ENCODE measurements around the gene HLX.

Gene HLX

DNA sequence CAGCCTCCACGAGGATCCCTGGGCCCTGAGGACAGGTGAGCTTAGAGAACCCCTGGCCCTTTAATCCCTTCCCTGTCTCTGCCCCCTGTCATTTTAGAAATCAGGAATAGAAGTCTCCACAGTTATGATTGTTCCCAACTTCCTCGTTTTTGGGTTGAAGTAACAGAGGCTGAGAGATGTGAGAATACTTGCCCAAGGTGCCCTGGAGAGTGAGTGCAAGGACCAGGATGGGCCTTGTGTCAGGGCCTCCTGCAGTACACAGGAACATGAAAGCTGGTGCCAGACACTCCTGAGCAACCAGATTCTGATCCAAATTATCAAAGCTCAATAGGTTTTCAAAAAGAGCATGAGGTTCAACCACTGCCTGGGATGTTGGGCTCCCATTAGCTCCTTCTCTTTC lies 10.1 kb downstream of the HLX start:
- Histone ChIP-seq H3K27me3 (ENCODE audit: low read depth, low read length) (peaks cover 8% of the 10 kb centered on the region; the same call in 1 of the 2 replicates), H3K27ac (ENCODE audit: low read length) (no peak overlapping the region), H3K79me2 (ENCODE audit: low read length) (no peaks in the 10 kb centered on the region), H3K9ac (ENCODE audit: low read length) (no peak overlapping the region), H3K4me2 (ENCODE audit: low read length) (no peak overlapping the region), H3K4me3 (ENCODE audit: low read length) (no peak overlapping the region), H4K20me1 (ENCODE audit: insufficient read depth, low read length) (no peaks in the 10 kb centered on the region), H3K9me3 (ENCODE audit: insufficient read depth, low read length) (no peaks in the 10 kb centered on the region), H2AFZ (ENCODE audit: low read depth, low read length) (no peak overlapping the region), H3K4me1 (ENCODE audit: low read length) (no peaks in the 10 kb centered on the region), H3K36me3 (replicated peaks; ENCODE audit: low read depth, low read length) (no peaks in the 10 kb centered on the region)
- TF ChIP-seq CTCF (IDR thresholded peaks at IDR 0.05; ENCODE audit: low read depth, low read length) (no peak), EZH2phosphoT487 (IDR thresholded peaks at IDR 0.05; ENCODE audit: low read depth) (no peak)

GRCh38 chr1:220889848-220890287 lies 10.6 kb downstream of the HLX start:
- H3K27me3 ChIP-seq (ENCODE audit: low read depth, low read length), result peaks cover 8% of the 10 kb centered on the region; the same call in 1 of the 2 replicates
- H3K4me1 ChIP-seq (ENCODE audit: low read length), result no peaks in the 10 kb centered on the region
- H3K9ac ChIP-seq (ENCODE audit: low read length), result no peak overlapping the region
- H3K4me3 ChIP-seq (ENCODE audit: low read length), result no peak overlapping the region
- no peak overlapping the region for H3K27ac ChIP-seq (ENCODE audit: low read length)
- H3K36me3 ChIP-seq (replicated peaks; ENCODE audit: low read depth, low read length), result no peaks in the 10 kb centered on the region
- TF ChIP-seq EZH2phosphoT487 (IDR thresholded peaks at IDR 0.05; ENCODE audit: low read depth) (no peak), CTCF (IDR thresholded peaks at IDR 0.05; ENCODE audit: low read depth, low read length) (no peak)
- no peaks in the 10 kb centered on the region for H3K9me3 ChIP-seq (ENCODE audit: insufficient read depth, low read length)
- no peaks in the 10 kb centered on the region for H4K20me1 ChIP-seq (ENCODE audit: insufficient read depth, low read length)
- H3K4me2 ChIP-seq (ENCODE audit: low read length), result no peak overlapping the region
- no peak overlapping the region for H2AFZ ChIP-seq (ENCODE audit: low read depth, low read length)
- H3K79me2 ChIP-seq (ENCODE audit: low read length), result no peaks in the 10 kb centered on the region

DNA sequence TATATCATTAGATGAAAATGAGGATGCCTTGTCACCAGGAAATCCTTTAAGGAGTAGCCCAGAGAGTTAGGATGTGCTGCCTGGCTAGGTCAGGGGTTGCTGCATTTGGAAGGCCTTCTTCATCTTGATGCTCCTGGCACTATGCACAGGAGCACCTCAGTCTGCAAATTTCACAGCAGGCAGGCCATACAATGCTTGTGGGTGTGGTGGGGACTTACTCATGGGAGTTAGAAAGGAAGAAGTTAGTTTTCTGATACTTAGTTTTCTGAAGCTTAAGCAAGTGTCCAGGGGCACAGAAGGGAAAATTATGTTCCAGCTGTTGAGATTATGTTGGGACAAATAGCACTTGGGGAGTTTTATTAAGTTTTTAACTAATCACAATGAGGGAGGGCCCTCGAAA lies 11.4 kb downstream of the HLX start:
- no peaks in the 10 kb centered on the region for H3K9me3 ChIP-seq (ENCODE audit: insufficient read depth, low read length)
- TF ChIP-seq CTCF (IDR thresholded peaks at IDR 0.05; ENCODE audit: low read depth, low read length) (no peak), EZH2phosphoT487 (IDR thresholded peaks at IDR 0.05; ENCODE audit: low read depth) (no peak)
- no peaks in the 10 kb centered on the region for H3K4me1 ChIP-seq (ENCODE audit: low read length)
- no peak overlapping the region for H3K27ac ChIP-seq (ENCODE audit: low read length)
- H3K9ac ChIP-seq (ENCODE audit: low read length), result no peak overlapping the region
- no peaks in the 10 kb centered on the region for H3K79me2 ChIP-seq (ENCODE audit: low read length)
- H3K27me3 ChIP-seq (ENCODE audit: low read depth, low read length), result peaks cover 8% of the 10 kb centered on the region; the same call in 1 of the 2 replicates
- H3K4me2 ChIP-seq (ENCODE audit: low read length), result no peak overlapping the region
- no peaks in the 10 kb centered on the region for H4K20me1 ChIP-seq (ENCODE audit: insufficient read depth, low read length)
- H3K36me3 ChIP-seq (replicated peaks; ENCODE audit: low read depth, low read length), result no peaks in the 10 kb centered on the region
- no peak overlapping the region for H2AFZ ChIP-seq (ENCODE audit: low read depth, low read length)
- H3K4me3 ChIP-seq (ENCODE audit: low read length), result no peak overlapping the region

GRCh38 chr1:220891224-220892085 lies 12.2 kb downstream of the HLX start:
- no peak overlapping the region for H3K27ac ChIP-seq (ENCODE audit: low read length)

More at GRCh38 chr1:220891224-220892085, 12.2 kb downstream of the HLX start:
- Histone ChIP-seq H3K79me2 (ENCODE audit: low read length) (no peaks in the 10 kb centered on the region), H3K9ac (ENCODE audit: low read length) (no peak overlapping the region), H2AFZ (ENCODE audit: low read depth, low read length) (no peak overlapping the region), H3K36me3 (replicated peaks; ENCODE audit: low read depth, low read length) (no peaks in the 10 kb centered on the region), H4K20me1 (ENCODE audit: insufficient read depth, low read length) (no peaks in the 10 kb centered on the region), H3K4me3 (ENCODE audit: low read length) (no peak overlapping the region), H3K27me3 (ENCODE audit: low read depth, low read length) (peaks cover 8% of the 10 kb centered on the region; the same call in 1 of the 2 replicates), H3K9me3 (ENCODE audit: insufficient read depth, low read length) (no peaks in the 10 kb centered on the region), H3K4me1 (ENCODE audit: low read length) (no peaks in the 10 kb centered on the region), H3K4me2 (ENCODE audit: low read length) (no peak overlapping the region)
- TF ChIP-seq EZH2phosphoT487 (IDR thresholded peaks at IDR 0.05; ENCODE audit: low read depth) (no peak), CTCF (IDR thresholded peaks at IDR 0.05; ENCODE audit: low read depth, low read length) (no peak)
